Measurements from ENCODE around the gene TTC34. TPM values are rescaled to one million over a fixed set of nuclear protein-coding genes. Genes with fewer than 3 reads are reported as not detected.

Gene TTC34
- total and polyA plus RNA-seq, 2 of the 13 experiments (the other 11 are each of a cell fraction or from before 2014, with no cell fraction given), result 0.07 to 0.11 TPM

GRCh38 chr1:2816786-2817185, 15.3 kb upstream of the TTC34 start (continued):
- TF ChIP-seq HMGXB3 (CRISPR knock-in tag; IDR thresholded peaks at IDR 0.05; ENCODE audit: borderline replicate concordance), result no peak
- no peak for TF ChIP-seq ZNF547 (CRISPR knock-in tag; IDR thresholded peaks at IDR 0.05)
- no peak for TF ChIP-seq KDM3A (CRISPR knock-in tag; IDR thresholded peaks at IDR 0.05; ENCODE audit: low read depth)

GRCh38 chr1:2815551-2815950, 14.1 kb upstream of the TTC34 start:
- intact Hi-C loops (cut with micrococcal nuclease; ENCODE audit: unreplicated experiment), result no loop called here
- H3K4me1 ChIP-seq (ENCODE audit: insufficient read depth, low read length), result peaks cover 13% of the 10 kb centered on the region
- no peak for FAIRE-seq
- peaks cover 0 to 43% of the 10 kb centered on the region in 2 experiments; a peak in 4 of 5 replicates for H3K27me3 ChIP-seq (ENCODE audit: control insufficient read depth in 1 of 2, insufficient read depth in 2 of 2, low read length in 2 of 2)
- no peak overlapping the region for H3K4me2 ChIP-seq (ENCODE audit: low read depth, low read length)
- H3K9ac ChIP-seq (ENCODE audit: insufficient read depth, low read depth, low read length), result no peak overlapping the region
- WGBS (ENCODE audit: low lambda C conversion rate), result 16% methylated on average over 8 of the region's 15 CpGs
- H3K4me3 ChIP-seq (replicated peaks in 1 of 3; ENCODE audit: insufficient read depth in 1 of 3, low read depth in 2 of 3, low read length in 3 of 3), result no peak overlapping the region
- no peaks in the 10 kb centered on the region for H3K79me2 ChIP-seq (ENCODE audit: insufficient read depth, low read length)
- no peak overlapping the region for H2AFZ ChIP-seq (ENCODE audit: low read length)
- H4K20me1 ChIP-seq (ENCODE audit: insufficient read depth, low read length), result no peaks in the 10 kb centered on the region
- no TSS peak for BruUV-seq (replicated peaks)
- no peak for ATAC-seq
- DNase-seq (ENCODE audit: low spot score), result no peak
- no peak overlapping the region for H3K27ac ChIP-seq (ENCODE audit: extremely low read length, insufficient read depth, low read length)
- CTCF ChIA-PET (ENCODE audit: low intra/inter-chr PET ratio, low total read pairs), result no interaction called here
- POLR2A ChIA-PET, result no interaction called here
- no peaks in the 10 kb centered on the region; the same call in 1 of the 2 replicates for H3K9me3 ChIP-seq (ENCODE audit: low read length)
- in situ Hi-C loops (cut with HindIII; ENCODE audit: extremely low pct_ligation_motif_present, low pct_unique_long_range_greater_than_20kb), result no loop called here
- H3K36me3 ChIP-seq (replicated peaks in 1 of 2; ENCODE audit: control insufficient read depth in 1 of 2, insufficient read depth in 2 of 2, low read length in 2 of 2), result no peaks in the 10 kb centered on the region
- TF ChIP-seq JUND (CRISPR knock-in tag; IDR thresholded peaks at IDR 0.05) (no peak), PRPF4 (IDR thresholded peaks at IDR 0.05; ENCODE audit: low read depth, low read length, poor library complexity, severe bottlenecking) (no peak), SRSF4 (IDR thresholded peaks at IDR 0.05; ENCODE audit: low read depth, low read length, poor library complexity, severe bottlenecking) (no peak), PBX2 (CRISPR knock-in tag; IDR thresholded peaks at IDR 0.05) (no peak), ZNF639 (CRISPR knock-in tag; conservative IDR thresholded peaks at IDR 0.05) (no peak), ZNF354B (CRISPR knock-in tag; IDR thresholded peaks at IDR 0.05) (no peak), ATRX (CRISPR knock-in tag; IDR thresholded peaks at IDR 0.05; ENCODE audit: borderline replicate concordance) (no peak), TOE1 (CRISPR knock-in tag; IDR thresholded peaks at IDR 0.05) (no peak), ZNF616 (CRISPR knock-in tag; IDR thresholded peaks at IDR 0.05; ENCODE audit: low read depth) (no peak), THRA (CRISPR knock-in tag; IDR thresholded peaks at IDR 0.05; ENCODE audit: borderline replicate concordance) (no peak), MTF2 (CRISPR knock-in tag; IDR thresholded peaks at IDR 0.05; ENCODE audit: borderline replicate concordance) (no peak)

Measured in HepG2 (cell line).